ENCODE results near the gene TCEAL3.
"Not testable (repeated sequence)": the region's sequence is repeated elsewhere in the genome, so short reads cannot be mapped to it uniquely, and the experiment has no call there.

Gene TCEAL3, protein sequence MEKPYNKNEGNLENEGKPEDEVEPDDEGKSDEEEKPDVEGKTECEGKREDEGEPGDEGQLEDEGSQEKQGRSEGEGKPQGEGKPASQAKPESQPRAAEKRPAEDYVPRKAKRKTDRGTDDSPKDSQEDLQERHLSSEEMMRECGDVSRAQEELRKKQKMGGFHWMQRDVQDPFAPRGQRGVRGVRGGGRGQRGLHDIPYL

DNA sequence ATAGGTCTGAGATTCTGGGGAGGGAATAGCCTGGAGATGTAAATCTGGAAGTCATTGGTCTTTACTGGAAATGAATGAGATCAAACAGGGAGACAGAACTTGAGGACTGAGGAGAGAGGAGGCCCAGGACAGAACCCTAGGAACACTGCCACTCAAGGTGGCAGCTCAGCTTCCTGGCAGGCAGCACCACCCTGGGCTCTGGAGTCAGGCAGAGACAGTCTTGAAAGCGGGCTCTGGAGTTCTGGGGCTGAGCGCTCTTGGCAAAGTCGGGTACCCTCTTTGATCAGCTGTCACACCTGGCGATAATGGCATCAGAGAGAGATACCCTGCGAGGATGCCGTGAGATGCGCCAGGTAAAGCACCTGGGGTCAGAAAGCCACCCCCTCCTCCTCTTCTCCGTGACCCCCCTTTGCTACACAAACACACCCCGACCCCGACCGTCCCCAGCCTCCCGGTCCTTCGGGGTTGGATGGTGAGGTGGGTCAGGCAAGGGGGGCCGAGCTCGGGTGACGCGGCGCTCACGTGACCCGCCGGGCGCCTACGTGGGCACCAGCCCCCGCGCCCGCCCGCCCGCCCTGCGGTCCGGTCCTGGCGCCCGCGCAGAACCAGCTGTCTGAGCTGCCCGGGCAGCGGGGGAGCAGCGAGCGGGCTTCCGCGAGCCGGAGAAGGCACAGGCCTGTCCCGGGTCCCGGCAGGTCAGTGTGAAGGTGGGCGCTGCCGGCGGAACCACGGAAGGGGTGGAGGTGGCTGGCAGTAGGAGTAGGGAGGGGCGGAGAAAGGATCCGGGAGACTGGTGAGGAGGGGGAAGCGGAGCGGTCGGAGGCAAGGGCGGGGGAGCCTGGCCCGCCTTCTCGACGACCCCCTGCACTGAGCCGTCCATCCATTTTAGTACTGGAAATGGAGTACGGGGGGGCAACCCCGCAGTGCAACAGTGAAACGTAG, at the start of gene TCEAL3:
TSS of gene TCEAL3 (plus strand) at position 600 of the 942 bp plus-strand sequence. CDS start 1,102 bp downstream, outside the sequence.
- peak in 1 of 3 experiments; percentile 18 for DNase-seq (ENCODE audit: low read depth in 3 of 3)

GRCh38 chrX:103560256-103560655, 47.5 kb upstream of the TCEAL3 start:
- no peak for DNase-seq (ENCODE audit: low read depth in 3 of 3)

GRCh38 chrX:103562801-103563200, 45.0 kb upstream of the TCEAL3 start:
- no peak for DNase-seq (ENCODE audit: low read depth in 3 of 3)

DNA sequence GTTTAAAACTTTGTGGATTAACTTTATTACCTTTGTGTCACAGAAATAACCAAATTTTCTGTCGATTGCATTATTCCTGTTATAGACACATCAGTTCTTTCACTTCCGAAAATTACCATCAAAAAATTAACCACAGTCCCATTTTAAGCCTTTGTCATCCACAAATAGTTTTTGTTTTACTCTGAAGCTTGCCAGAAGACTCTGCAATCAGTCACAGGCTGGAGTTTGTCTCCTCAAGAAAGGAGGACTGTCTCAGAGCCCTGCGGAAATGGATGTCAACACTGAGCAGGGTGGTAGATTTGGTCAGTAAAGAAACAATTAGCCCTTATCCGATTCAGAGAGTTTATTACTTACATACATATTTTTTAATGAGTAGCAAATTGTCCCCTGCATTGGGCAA, 42.6 kb upstream of the TCEAL3 start:
- no peak for DNase-seq (ENCODE audit: low read depth in 3 of 3)

GRCh38 chrX:103565752-103566151, 42.0 kb upstream of the TCEAL3 start:
- DNase-seq (ENCODE audit: low read depth in 3 of 3): no peak

- no peak for DNase-seq (ENCODE audit: low read depth in 3 of 3)
Observed at GRCh38 chrX:103571121-103571520, 36.6 kb upstream of the TCEAL3 start.

DNA sequence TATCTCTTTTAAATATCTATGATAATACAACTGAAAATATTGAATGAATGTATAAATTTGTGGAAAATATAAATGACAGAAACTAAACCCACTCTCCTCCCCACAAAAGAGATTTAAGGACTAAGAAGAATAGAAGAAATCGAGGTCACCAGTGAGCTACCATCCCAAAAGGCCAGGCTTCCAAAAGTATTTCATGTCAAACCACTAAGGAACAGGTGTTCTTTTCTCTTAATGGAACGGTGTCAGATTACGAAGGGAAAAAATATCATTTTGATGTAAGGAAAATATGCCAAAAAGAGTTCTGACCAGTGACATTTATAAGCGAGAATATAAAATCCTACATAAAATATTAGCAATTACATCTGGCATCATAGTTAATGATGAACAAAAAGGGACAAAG, 36.0 kb upstream of the TCEAL3 start:
- DNase-seq (ENCODE audit: low read depth in 3 of 3): no peak

DNA sequence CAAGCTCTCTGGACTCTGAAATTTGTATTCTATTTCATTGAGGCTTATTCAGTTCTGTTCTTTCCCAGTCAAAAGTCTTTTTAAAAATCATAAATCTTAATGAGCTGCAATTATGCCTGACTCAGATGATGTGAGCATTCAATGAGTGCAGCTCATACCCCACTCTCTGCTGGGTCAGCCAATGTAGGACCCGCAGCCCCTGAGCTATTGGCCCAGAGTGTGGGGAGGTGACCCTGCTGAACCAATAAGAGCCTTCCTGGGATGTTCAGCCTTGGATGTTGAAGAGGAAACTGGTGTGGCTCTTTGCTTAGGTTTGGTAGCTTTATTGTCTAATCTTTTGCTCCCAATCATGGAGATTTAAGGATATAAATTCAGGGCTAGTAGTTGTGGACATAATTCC, 34.6 kb upstream of the TCEAL3 start:
- DNase-seq (ENCODE audit: low read depth in 3 of 3): no peak

DNA sequence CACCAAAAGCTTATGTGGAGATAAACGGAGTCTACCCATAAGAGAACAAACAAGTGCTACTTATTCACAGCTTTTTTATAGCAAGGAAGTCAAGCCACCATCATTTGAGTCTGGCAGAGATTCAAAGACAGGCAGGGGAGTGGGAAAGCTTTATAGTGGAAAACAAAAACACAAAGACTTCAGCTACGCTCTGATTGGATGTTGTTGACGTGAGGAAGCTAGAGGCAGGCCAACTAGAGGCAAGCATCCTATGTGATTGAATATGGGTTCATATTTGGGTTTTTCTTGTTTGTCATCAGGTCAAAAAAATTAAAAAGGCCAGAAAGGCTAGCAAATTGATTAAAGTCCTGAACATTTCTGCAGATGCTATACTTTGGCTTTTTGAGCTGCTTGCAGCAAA, 23.2 kb upstream of the TCEAL3 start:
- DNase-seq (ENCODE audit: low read depth in 3 of 3): no peak

DNA sequence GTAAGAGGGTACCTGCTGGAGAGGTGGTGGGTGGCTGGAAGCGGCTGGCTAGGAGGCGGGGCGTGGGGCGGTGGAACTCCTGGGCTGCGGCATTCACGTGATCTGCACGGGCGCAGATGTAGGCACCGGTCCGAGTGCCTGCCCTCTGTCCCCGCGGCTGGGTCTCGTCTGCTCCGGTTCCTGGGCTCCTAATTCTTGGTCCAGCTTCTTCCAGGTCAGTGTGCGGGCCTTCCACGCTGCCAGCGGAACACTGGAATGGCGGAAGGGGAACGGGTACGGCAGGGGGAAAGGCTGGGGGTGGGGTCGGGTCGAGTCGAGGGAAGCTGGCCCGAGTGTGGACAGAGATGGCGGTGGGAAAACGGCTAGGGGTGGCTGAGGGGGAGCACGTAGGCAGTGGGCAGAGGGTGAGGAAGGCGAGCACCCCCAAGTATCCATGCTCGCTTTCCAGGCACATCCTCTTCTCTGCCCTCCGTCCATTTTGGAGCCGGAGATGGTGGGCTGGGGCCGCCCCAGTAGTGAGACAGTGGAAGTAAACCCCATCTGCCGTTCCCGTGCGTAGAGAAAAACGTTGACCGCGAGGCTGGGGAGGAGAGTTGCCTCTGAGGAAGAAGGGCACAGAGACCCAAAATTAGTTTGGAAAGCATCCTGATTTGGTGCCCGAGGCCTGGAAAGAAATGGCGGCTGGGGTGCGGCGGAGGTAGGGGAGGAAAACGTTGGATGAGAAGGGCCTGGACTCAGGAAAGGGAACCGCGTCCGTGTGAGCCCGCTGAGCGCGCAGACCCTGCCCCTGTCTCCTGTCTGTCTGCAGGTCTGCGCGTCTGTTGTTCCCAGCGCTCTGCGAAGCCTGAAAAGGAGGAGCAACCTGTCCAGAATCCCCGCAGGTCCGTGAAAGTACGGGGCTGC, 22.1 kb upstream of the TCEAL3 start, which contains the start of gene TCEAL4:
TSS of gene TCEAL4 (plus strand) at position 105 of the 903 bp plus-strand sequence. CDS start 1,161 bp downstream, outside the sequence.
- DNase-seq (ENCODE audit: low read depth in 3 of 3): peak in 2 of 3 experiments; percentile 3 to 18

DNA sequence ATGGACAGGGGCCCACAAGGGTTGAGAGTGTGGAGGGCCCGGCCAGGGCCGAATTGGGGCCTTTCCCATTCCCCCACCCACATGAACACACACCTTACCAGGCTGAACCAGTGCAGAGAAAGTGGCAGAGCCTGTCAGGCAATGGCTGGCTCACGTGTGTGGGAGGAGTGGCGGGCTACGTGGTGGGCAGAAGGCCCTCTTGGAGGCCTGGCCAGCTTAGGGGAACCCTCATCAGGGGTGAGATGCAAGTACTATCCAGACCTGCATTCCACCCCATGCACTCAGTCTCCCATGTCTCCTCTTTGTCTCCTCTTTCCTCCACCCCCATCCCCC, 21.5 kb upstream of the TCEAL3 start:
- DNase-seq (ENCODE audit: low read depth in 3 of 3): no peak

DNA sequence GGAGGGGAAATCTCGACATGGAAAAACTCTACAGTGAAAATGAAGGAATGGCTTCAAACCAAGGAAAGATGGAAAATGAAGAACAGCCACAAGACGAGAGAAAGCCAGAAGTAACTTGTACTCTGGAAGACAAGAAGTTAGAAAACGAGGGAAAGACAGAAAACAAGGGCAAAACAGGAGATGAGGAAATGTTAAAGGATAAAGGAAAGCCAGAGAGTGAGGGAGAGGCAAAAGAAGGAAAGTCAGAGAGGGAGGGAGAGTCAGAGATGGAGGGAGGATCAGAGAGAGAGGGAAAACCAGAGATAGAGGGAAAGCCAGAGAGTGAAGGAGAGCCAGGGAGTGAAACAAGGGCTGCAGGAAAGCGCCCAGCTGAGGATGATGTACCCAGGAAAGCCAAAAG, 21.1 kb upstream of the TCEAL3 start:
- DNase-seq (ENCODE audit: low read depth in 3 of 3): no peak

- DNase-seq (ENCODE audit: low read depth in 3 of 3): not testable (repeated sequence)
Observed at GRCh38 chrX:103592295-103592694, 15.5 kb upstream of the TCEAL3 start.

- DNase-seq (ENCODE audit: low read depth in 3 of 3): not testable (repeated sequence)
Observed at GRCh38 chrX:103595202-103595601, 12.6 kb upstream of the TCEAL3 start.

DNA sequence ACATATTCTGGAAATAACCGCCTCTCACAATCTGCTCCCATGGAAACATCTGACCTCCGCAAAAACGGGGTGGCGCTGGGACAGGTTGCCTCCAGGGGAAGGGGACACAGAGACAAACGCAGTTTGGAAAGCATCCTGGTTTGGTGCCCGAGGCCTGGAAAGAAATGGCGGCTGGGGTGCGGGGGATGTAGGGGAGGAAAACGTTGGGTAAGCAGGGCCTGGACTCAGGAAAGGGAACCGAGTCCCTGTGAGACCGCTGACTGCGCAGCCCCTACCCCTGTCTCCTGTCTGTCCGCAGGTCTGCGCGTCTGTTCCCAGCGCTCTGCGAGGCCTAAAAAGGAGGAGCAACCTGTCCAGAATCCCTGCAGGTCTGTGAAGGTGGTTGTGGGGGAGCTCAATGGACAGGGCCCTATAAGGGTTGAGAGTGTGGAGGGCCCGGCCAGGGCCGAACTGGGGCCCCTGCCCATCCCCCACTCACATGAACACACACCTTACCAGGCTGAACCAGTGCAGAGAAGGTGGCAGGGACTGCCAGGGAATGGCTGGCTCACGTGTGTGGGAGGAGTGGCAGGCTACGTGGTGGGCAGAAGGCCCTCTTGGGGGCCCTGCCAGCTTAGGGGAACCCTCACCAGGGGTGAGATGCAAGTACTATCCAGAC, 672 bp downstream of the TCEAL3 start:
- DNase-seq (ENCODE audit: low read depth in 3 of 3): no peak

- no peak for DNase-seq (ENCODE audit: low read depth in 3 of 3)
Observed at GRCh38 chrX:103610282-103610681, 2.5 kb downstream of the TCEAL3 start.

DNA sequence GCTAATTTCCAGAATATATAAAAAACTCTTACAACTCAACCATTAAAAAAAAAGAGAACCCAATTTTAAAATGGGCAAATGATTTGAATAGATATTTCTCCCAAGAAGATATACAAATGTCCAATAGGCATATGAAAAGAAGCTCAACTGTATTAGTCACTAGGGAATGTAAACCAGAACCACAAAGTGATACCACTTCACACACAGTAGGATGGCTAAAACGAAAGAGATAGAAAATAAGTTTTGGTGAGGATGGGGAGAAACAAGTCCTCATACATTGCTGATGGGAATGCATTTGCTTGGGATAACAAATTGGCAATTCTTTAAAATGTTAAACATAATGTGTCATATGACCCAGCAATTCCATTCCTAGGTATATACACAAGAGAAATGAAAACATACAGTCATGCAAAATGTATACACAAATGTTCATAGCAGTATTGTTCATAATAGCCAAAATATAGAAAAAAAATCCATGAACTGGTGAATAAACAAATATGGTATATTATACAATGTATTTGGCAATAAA, 5.7 kb downstream of the TCEAL3 start:
- DNase-seq (ENCODE audit: low read depth in 3 of 3): no peak

GRCh38 chrX:103614999-103615398, 7.2 kb downstream of the TCEAL3 start:
- DNase-seq (ENCODE audit: low read depth in 3 of 3): no peak

GRCh38 chrX:103615781-103616371, 8.1 kb downstream of the TCEAL3 start:
- no peak for DNase-seq (ENCODE audit: low read depth in 3 of 3)

DNA sequence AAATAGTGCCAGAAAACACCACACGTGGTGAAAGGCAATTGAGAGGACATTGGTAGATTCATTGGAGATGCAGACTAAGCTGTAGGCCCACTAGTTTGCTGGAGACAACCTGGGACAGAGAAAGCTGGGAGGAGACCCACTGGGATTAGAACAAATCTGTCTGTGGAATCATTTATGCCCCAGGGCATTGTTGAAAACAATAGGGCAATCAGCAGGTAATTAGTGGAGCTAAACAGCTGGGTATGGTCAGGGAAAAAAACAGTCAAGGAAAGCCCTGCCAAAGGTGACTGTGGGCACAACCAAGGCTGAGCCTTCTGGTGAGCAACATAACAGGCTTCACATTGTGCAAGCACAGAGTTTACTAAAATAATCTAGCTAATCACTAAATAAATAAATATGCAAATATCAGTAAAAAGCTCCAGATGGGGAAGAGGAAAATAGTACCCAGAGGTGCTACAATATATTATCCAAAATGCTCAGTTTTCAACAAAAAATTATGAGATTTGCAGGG, 9.0 kb downstream of the TCEAL3 start:
- DNase-seq (ENCODE audit: low read depth in 3 of 3): no peak

GRCh38 chrX:103624111-103624510, 16.3 kb downstream of the TCEAL3 start:
- DNase-seq (ENCODE audit: low read depth in 3 of 3): no peak
